Loucy (cell line): ENCODE results near the gene GTF2IRD1.
"Not testable (repeated sequence)": the region's sequence is repeated elsewhere in the genome, so short reads cannot be mapped to it uniquely, and the experiment has no call there.

Source experiments
- EZH2phosphoT487 ChIP-seq: fragments of 200-600 bp; IDR thresholded peaks from 2 replicates; pipeline ENCODE4 v1.6.1; 2018; ENCODE audit warnings: antibody characterized with exemption, mild to moderate bottlenecking, moderate library complexity, borderline replicate concordance
- TF ChIP-seq, protein P1 (sequence below): fragments of 200-600 bp; sonication (generic); conservative IDR thresholded peaks from 2 replicates; pipeline ENCODE4 v1.5.1; 2014; ENCODE audit warnings: mild to moderate bottlenecking, antibody characterized with exemption, low read length

DNA sequence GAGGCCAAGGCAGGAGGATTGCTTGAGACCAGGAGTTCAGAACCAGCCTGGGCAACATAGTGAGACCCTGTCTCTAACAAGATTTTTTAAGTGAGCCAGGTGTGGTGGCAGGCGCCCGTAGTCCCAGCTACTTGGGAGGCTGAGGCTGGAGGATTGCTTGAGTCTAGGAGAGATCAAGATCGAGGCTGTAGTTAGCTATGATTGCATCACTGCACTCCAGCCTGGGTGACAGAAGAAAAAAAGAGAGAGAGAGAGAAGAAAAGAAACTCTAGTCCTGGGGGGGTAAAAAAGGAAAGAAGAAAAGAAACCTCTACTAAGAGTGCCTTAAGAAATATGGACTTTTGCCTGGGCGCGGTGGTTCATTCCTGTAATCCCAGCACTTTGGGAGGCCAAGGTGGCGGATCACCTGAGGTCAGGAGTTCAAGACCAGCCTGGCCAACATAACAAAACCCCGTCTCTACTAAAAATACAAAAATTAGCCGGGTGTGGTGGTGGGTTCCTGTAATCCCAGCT is 34.9 kb downstream of the GTF2IRD1 start:
- TF ChIP-seq, protein P1, sequence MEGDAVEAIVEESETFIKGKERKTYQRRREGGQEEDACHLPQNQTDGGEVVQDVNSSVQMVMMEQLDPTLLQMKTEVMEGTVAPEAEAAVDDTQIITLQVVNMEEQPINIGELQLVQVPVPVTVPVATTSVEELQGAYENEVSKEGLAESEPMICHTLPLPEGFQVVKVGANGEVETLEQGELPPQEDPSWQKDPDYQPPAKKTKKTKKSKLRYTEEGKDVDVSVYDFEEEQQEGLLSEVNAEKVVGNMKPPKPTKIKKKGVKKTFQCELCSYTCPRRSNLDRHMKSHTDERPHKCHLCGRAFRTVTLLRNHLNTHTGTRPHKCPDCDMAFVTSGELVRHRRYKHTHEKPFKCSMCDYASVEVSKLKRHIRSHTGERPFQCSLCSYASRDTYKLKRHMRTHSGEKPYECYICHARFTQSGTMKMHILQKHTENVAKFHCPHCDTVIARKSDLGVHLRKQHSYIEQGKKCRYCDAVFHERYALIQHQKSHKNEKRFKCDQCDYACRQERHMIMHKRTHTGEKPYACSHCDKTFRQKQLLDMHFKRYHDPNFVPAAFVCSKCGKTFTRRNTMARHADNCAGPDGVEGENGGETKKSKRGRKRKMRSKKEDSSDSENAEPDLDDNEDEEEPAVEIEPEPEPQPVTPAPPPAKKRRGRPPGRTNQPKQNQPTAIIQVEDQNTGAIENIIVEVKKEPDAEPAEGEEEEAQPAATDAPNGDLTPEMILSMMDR: not testable (repeated sequence)
- not testable (repeated sequence) for TF ChIP-seq EZH2phosphoT487
